Activated CD4-positive, alpha-beta T cell treated with anti-CD3 and anti-CD28 coated beads, Interleukin-2, Interleukin-6, amounts not matched to agents 100 ng/mL and 50 ng/mL, durations not matched to agents 16 hours and 8 hours (primary cell): ENCODE results near the gene COX20.

Source experiments
- DNase-seq: peaks from one replicate; pipeline ENCODE4 v3.0.0-alpha.2; 2020

The COX20 gene

GRCh38 chr1:244854166-244854565 is 18.7 kb downstream of the COX20 start:
- DNase-seq = no peak

GRCh38 chr1:244854865-244855578 is 19.6 kb downstream of the COX20 start:
- no peak for DNase-seq

GRCh38 chr1:244857761-244858160 is 22.3 kb downstream of the COX20 start:
- DNase-seq = no peak

GRCh38 chr1:244858357-244858756 is 22.9 kb downstream of the COX20 start:
- DNase-seq = no peak

GRCh38 chr1:244860078-244860477 is 24.6 kb downstream of the COX20 start:
- DNase-seq = no peak

- no peak for DNase-seq
These were observed 25.6 kb downstream of the COX20 start for GRCh38 chr1:244860914-244861610.

GRCh38 chr1:244861683-244862082 is 26.2 kb downstream of the COX20 start:
- no peak for DNase-seq

- no peak for DNase-seq
These were observed 26.9 kb downstream of the COX20 start for GRCh38 chr1:244862354-244862698.

GRCh38 chr1:244862699-244863490 is 27.4 kb downstream of the COX20 start:
- DNase-seq = peak; percentile 97

GRCh38 chr1:244863491-244864252 is 28.2 kb downstream of the COX20 start:
- peak; percentile 21 for DNase-seq

GRCh38 chr1:244864253-244865027 is 29.0 kb downstream of the COX20 start, which contains the start of gene HNRNPU:
HNRNPU (minus strand) TSS chr1:244864543; CDS start chr1:244864307, 236 bp downstream.
- peak; percentile 97 for DNase-seq

GRCh38 chr1:244865028-244865371 is 29.5 kb downstream of the COX20 start:
- peak; percentile 29 for DNase-seq

- DNase-seq = no peak
These were observed 30.4 kb downstream of the COX20 start for GRCh38 chr1:244865820-244866219.

GRCh38 chr1:244866355-244866754 is 30.9 kb downstream of the COX20 start:
- no peak for DNase-seq

- no peak for DNase-seq
These were observed 33.3 kb downstream of the COX20 start for GRCh38 chr1:244868484-244869363.

GRCh38 chr1:244869364-244869827 is 33.9 kb downstream of the COX20 start:
- no peak for DNase-seq

- DNase-seq = no peak
These were observed 34.5 kb downstream of the COX20 start for GRCh38 chr1:244869950-244870349.

GRCh38 chr1:244874974-244875579 is 39.6 kb downstream of the COX20 start:
- no peak for DNase-seq

- DNase-seq = no peak
These were observed 40.9 kb downstream of the COX20 start for GRCh38 chr1:244876228-244876910.

GRCh38 chr1:244878681-244879080 is 43.2 kb downstream of the COX20 start:
- no peak for DNase-seq
